ENCODE results near the gene TMED4.
"Not testable (repeated sequence)": the region's sequence is repeated elsewhere in the genome, so short reads cannot be mapped to it uniquely, and the experiment has no call there.

The TMED4 gene

GRCh38 chr7:44568771-44569560 lies 13.1 kb downstream of the TMED4 start:
- DNase-seq = no peak

- no peak for DNase-seq
Measured at GRCh38 chr7:44567884-44568283, 14.1 kb downstream of the TMED4 start.

DNA sequence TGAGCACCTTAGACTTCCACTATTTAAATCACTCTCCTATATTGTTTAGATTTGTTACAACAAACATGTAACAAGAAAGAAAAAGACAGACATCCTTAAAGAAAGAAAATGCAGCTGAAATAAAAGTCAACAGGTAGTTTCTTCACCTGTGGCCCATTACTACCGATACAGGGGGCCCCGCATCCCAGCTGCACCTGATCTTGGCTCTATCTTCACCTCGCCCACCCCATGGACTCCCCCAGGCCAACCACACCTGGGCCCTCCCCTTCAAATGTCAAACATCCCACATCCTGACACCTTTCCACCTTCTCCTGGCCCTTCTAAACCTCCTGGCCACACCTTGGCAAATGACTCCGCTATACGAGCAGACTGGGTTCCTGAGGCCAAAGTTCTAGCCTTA lies 15.4 kb downstream of the TMED4 start:
- DNase-seq = no peak

- no peak for DNase-seq
Measured at GRCh38 chr7:44565795-44566559, 16.1 kb downstream of the TMED4 start.

GRCh38 chr7:44565097-44565794 lies 16.8 kb downstream of the TMED4 start:
- peak; percentile 49 for DNase-seq

DNA sequence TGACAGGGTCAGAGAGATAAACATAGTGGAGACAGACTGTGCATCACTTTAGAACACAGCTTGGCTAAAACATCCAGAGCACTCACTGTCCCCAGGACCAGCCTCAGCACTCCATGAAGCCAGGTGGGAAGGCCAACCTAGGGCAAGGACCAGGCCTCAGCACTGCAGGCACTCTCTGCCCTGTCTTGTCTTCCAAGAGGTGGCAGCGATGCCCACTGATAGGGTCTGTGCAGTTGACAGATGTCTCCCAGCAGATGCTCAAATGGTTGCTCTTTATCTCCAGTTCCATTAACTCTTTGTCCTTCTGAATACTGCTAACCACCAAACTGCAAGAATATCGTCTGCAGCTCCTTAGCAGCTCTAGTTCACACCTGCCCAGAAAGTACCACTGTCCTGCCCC lies 17.4 kb downstream of the TMED4 start:
- DNase-seq = no peak

- no peak for DNase-seq
Measured at GRCh38 chr7:44563171-44563679, 18.8 kb downstream of the TMED4 start.

DNA sequence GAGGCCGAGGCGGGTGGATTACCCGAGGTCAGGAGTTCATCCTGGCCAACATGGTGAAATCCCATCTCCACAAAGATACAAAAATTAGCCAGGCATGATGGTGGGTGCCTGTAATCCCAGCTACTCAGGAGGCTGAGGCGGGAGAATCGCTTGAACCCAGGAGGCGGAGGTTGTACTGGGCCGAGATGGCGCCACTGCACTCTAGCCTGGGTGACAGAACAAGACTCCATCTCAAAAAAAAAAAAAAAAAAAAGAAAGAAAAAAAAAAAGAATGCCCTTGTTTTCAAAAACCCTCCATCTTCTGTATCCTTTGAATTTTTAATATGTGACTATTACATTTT lies 19.4 kb downstream of the TMED4 start:
- DNase-seq = not testable (repeated sequence)

DNA sequence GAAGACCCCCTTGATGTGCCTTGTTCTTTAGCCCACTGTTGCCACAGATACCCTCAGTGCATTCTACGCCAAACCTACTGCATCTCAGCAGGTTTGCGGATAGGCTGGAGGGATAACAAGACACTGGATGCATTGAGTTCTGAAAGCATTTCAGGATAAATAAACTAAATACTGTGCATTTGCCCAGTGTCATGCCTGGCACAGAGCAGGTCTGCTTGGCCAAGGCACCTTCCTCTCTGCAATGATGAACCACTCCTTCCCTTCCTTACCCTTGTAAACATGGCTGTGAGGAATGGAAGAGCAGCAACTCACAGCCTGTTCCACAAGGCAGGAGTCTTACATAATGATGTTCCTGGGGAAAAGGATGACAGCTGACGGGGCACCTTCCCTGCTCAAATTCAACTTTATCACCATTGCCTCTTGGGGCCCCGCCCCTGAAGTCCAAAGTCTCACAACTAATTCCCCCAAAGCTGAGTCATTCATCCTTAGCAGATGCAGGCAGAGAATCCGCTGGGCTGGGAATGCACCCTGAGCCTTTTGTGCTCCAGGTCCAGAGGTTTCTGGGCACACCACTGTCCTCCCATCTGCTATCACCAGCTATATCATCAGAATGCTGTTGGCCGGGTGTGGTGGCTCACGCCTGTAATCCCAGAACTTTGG lies 19.9 kb downstream of the TMED4 start:
- DNase-seq = peak; percentile 37

- DNase-seq = no peak
Measured at GRCh38 chr7:44561481-44561880, 20.6 kb downstream of the TMED4 start.

DNA sequence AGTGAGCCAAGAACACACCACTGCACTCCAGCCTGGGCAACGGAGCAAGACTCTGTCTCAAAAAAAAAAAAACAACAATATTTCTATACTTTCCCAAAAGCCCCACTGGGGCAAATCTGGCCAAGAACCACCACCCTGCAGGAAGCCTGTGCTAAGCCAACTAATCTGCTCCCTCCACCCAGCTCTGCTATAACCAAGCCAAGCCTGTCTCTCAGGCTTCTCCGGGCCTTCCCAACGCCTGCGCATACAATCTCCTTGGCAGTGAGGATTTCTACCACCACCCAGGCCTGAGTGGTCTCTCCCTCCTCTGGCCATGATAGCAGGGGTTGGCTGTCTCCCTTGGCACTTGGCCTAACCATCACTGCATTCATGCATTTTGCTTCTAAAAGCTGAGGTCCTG lies 22.5 kb downstream of the TMED4 start:
- DNase-seq = no peak

DNA sequence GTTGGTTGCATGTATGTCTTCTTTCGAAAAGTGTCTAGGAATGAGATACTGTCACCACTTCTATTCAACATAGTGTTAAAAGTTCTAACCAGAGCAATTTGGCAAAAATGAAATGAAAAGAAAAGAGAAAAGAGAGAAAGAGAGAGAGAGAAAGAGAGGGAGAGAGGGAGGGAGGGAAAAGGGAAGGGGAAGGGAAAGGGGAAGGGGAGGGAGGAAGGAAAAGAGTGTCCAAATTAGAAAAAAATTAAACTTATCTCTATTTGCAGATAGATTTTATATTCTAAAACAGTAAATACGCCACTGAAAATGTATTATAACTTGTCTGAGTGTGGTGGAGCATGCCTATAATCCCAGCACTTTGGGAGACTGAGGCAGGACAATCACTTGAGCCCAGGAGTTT lies 24.5 kb downstream of the TMED4 start:
- DNase-seq = no peak

DNA sequence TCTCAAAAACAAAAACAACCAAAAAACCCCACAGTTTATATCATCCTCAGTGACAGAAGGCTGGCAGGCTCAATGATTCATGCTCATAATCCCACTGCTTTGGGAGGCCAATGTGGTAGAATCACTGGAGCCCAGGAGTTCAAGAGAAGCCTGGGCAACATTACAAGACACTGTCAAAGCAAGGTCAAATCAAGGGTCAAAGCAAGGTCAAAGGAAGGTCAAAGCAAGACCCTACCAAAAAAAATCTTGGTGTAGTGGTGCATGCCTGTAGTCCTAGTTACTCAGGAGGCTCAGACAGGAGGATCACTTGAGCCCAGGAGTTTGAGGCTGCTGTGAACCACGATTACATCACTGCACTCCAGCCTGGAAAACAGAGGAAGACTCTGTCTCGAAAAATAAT lies 26.7 kb downstream of the TMED4 start:
- DNase-seq = no peak

- DNase-seq = not testable (repeated sequence)
Measured at GRCh38 chr7:44552473-44553005, 29.5 kb downstream of the TMED4 start.

- no peak for DNase-seq
Measured at GRCh38 chr7:44549457-44549856, 32.6 kb downstream of the TMED4 start.

DNA sequence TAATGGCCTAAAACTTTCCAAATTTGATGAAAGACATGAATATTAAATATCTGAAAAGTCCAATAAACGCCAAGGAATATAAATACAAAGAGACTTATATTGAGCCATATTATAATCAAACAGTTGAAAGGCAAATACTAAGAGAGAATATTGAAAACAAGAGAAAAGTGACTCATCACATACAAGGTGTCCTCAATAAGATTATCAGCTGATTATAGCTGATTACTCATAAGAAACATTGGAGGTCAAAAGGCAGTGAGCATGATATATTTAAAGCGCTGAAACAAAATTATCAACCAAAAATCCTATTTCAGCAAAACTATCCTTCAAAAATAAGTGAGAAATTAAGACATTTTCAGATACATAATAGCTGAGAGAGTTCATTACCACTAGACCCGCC lies 33.1 kb downstream of the TMED4 start:
- DNase-seq = no peak

DNA sequence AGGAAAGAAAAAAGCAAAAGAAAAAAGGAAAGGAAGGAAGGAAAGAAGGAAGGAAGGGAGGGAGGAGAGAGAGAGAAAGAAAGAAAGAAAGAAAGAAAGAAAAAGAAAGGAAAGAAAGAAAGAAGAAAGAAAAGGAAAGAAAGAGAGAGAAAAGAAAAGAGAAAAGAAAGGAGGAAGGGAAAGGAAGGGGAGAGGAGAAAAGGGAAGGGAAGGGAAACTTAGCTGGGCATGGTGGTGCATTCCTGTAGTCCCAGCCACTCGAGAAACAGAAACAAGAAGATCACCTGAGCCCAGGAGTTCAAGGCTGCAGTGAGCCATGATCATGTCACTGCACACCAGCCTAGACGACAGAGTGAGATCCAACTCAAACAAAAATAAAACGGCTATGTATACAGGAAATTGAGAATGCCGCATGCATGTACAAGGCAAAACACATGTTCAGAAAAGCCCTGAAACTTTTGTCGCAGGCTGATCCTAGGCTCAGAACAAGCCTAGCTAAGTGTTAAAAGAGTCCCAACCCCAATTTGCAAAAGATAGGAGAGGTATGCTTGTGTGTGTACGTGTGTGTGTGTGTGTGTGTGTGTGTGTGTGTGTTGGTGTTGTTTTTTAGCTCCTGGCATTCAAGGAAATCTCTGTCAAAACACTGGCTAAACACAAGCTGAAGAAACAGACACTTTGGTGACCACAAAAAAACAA lies 34.3 kb downstream of the TMED4 start:
- peak; percentile 50 for DNase-seq

DNA sequence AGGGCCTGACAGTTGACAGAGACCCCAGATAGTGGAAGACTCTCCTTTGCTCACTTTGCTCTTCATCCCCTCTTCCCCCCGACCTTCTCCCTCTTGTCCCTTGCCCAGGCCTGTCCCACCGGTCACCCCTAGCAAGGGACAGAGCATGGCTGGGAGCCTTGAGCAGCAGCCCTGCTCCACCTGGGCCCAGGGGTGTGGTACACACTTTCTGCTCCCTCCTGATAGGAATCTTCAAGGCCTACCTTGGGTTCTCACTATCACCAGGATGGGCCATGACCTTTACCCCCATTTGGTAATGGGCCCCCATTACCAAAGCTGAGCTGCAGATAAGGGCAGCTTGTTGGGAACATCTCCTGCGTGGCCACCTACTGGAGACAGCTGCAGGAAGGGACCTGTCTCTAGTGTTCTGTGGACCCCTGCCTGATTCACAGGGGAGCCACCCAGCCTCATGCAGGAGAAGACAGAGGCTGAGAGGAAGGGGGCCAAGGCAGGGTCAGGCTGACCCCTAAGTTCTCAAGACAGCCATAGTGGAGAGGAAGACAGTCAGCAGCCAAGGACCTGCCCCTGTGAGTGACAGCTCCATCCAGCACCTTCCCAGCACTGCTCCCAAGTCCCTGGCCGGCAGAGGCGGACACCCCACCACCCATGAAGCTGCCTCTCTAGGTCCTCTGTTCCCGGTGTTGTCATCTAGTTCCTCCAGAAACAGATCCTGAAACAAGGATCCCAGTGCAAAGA lies 40.0 kb downstream of the TMED4 start:
- no peak for DNase-seq

DNA sequence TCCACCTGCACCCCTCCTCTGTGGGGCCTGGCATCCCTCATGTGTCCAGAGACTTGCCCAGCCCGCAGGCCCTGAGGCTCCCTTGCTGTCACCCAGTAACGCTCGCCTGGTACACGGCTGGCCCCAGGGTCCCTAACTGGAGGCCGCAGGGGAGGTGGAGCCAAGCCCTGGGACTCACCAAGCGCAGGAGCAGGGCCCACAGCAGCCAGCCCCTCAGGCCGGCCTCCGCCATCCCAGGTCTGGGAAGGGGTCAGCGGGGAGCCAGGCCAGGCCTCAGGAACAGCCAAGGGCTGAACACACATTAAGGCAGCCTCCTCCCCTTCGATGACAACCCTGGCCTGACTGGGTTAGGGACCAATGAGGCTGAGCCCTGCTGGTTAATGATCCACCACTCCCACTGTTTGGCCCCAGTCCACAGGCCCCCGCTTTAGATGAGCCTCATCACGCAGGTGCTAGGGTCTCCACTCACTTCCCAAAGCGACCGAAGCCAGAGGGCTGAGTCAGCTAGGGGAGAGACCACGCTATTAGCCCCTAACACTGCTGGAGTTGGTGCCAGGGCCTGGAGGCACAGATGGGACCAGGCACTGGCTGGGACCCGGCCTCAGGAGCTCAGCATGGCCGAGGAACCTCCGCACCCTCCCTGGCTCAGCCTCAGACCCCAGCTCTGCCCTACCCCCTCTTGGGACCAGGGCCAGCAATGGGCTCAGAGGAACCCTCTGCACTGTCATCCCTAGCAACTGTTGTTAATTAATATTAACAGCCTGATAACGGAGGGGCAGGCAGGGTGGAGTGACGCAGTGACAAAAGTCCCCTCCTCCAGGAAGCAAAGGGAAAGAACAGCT lies 40.8 kb downstream of the TMED4 start, which contains the start of gene NPC1L1:
Gene NPC1L1, minus strand, starts transcription at position 303 of the 842 bp plus-strand sequence. Its CDS starts 71 bp downstream, at position 232.
- no peak for DNase-seq

DNA sequence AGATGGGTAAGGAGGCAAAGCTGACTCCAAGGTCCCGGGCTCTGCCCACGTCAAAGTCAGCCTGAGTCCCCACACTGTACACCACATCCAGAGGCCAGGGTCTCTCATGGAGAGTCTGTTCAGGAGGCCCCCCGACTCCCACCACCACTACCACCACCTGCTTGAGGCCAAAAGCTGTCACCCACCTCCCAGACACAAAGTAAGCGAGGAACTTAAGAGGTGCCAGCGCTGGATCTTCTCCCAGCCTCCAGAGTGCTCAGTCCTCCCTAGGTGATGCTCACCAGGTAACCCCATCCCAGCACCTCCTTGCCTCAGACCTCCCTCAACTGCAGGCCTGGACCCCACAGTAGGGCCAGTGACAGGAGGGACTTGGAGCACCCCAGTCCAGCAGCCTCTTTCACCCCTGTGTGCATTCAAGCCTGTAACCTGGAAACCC lies 41.4 kb downstream of the TMED4 start:
- no peak for DNase-seq

All from fibroblast of skin of scalp (primary cell).